ENCODE results near the gene CACNA1C.

DNA sequence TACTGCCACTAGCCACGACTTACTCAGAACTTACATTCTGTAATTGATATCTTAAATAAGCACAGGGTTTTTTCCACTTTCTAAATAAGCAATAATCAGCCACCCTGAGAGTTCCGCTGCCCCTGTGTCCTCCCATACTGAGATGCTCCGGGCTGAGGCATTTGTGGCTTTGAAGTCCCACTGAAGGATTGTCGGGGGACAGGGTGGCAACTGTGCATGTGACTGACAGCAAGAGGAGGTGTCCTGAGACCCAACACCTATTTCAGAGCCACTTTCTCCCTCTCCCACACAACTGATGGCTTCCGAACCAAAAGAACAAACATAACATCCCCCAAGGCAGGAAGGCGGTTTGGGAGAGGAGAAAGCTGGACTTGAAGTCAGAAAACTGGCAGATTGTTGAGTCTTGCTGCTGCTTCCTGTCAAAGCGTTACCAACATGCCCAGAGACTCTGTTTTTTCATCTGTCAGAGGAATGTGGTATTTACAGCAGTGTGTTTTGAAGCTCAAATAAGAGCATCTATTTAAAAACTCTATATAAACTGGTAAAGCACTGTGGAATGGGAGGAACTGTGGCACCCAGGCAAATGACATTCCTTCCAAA lies 584.1 kb downstream of the CACNA1C start:
- TF ChIP-seq, protein P1, sequence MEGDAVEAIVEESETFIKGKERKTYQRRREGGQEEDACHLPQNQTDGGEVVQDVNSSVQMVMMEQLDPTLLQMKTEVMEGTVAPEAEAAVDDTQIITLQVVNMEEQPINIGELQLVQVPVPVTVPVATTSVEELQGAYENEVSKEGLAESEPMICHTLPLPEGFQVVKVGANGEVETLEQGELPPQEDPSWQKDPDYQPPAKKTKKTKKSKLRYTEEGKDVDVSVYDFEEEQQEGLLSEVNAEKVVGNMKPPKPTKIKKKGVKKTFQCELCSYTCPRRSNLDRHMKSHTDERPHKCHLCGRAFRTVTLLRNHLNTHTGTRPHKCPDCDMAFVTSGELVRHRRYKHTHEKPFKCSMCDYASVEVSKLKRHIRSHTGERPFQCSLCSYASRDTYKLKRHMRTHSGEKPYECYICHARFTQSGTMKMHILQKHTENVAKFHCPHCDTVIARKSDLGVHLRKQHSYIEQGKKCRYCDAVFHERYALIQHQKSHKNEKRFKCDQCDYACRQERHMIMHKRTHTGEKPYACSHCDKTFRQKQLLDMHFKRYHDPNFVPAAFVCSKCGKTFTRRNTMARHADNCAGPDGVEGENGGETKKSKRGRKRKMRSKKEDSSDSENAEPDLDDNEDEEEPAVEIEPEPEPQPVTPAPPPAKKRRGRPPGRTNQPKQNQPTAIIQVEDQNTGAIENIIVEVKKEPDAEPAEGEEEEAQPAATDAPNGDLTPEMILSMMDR (IDR thresholded peaks at IDR 0.05), result no peak
- TF ChIP-seq POLR2A (IDR thresholded peaks at IDR 0.05), result no peak
